Loucy (cell line): ENCODE measurements around the gene RICTOR.

Source experiments
- H2AFZ ChIP-seq: fragments of 200-600 bp; sonication (generic); 2 replicates; pipeline ENCODE4 v1.6.0; 2016; ENCODE audit warnings: antibody characterized with exemption, mild to moderate bottlenecking, low read length, moderate library complexity
- H3F3A ChIP-seq: fragments of 200-600 bp; 2 replicates; pipeline ENCODE4 v1.6.0; 2016; ENCODE audit warnings: antibody characterized with exemption, low read depth, mild to moderate bottlenecking
- H3K27me3 ChIP-seq: fragments of 200-600 bp; sonication (generic); 2 replicates; pipeline ENCODE4 v1.6.1; 2014; ENCODE audit warnings: low read length, mild to moderate bottlenecking; ENCODE audit not compliant: insufficient read depth, poor library complexity, severe bottlenecking
- H3K36me3 ChIP-seq: fragments of 200-600 bp; sonication (generic); 2 replicates; pipeline ENCODE4 v1.6.1; 2016; ENCODE audit warnings: low read length; ENCODE audit not compliant: insufficient read depth
- H3K4me1 ChIP-seq: fragments of 200-600 bp; sonication (generic); 2 replicates; pipeline ENCODE4 v1.5.1; 2014; ENCODE audit warnings: low read length, mild to moderate bottlenecking; ENCODE audit not compliant: insufficient read depth, poor library complexity, severe bottlenecking
- H3K4me2 ChIP-seq: fragments of 200-600 bp; sonication (generic); 2 replicates; pipeline ENCODE4 v1.6.0; 2014; ENCODE audit warnings: antibody characterized with exemption, low read length, low read depth, mild to moderate bottlenecking; ENCODE audit not compliant: poor library complexity, severe bottlenecking
- H3K4me3 ChIP-seq: fragments of 200-600 bp; sonication (generic); 2 replicates; pipeline ENCODE4 v1.5.1; 2014; ENCODE audit warnings: low read length, mild to moderate bottlenecking, mixed read lengths; ENCODE audit not compliant: poor library complexity, severe bottlenecking
- H3K79me2 ChIP-seq: fragments of 200-600 bp; sonication (generic); 2 replicates; pipeline ENCODE4 v1.6.1; 2014; ENCODE audit warnings: low read length; ENCODE audit not compliant: insufficient read depth
- H3K9ac ChIP-seq: fragments of 200-600 bp; sonication (generic); 2 replicates; pipeline ENCODE4 v1.6.0; 2014; ENCODE audit warnings: mild to moderate bottlenecking, low read depth, low read length, moderate library complexity; ENCODE audit not compliant: poor library complexity, severe bottlenecking
- H3K9me2 ChIP-seq: fragments of 200-600 bp; sonication (generic); replicated peaks from 2 replicates; pipeline ENCODE4 v1.6.1; 2016; ENCODE audit warnings: low read depth, low read length, mixed read lengths
- H3K9me3 ChIP-seq: fragments of 200-600 bp; sonication (generic); 2 replicates; pipeline ENCODE4 v1.6.1; 2014; ENCODE audit warnings: mild to moderate bottlenecking, antibody characterized with exemption, low read length, low read depth; ENCODE audit not compliant: insufficient read depth
- H4K20me1 ChIP-seq: fragments of 200-600 bp; sonication (generic); 2 replicates; pipeline ENCODE4 v1.6.0; 2014; ENCODE audit warnings: antibody characterized with exemption, low read length, mild to moderate bottlenecking; ENCODE audit not compliant: insufficient read depth, poor library complexity, severe bottlenecking
- EZH2phosphoT487 ChIP-seq: fragments of 200-600 bp; IDR thresholded peaks from 2 replicates; pipeline ENCODE4 v1.6.1; 2018; ENCODE audit warnings: antibody characterized with exemption, mild to moderate bottlenecking, moderate library complexity, borderline replicate concordance
- TF ChIP-seq, protein P1 (sequence below): fragments of 200-600 bp; sonication (generic); conservative IDR thresholded peaks from 2 replicates; pipeline ENCODE4 v1.5.1; 2014; ENCODE audit warnings: mild to moderate bottlenecking, antibody characterized with exemption, low read length

The RICTOR gene

DNA sequence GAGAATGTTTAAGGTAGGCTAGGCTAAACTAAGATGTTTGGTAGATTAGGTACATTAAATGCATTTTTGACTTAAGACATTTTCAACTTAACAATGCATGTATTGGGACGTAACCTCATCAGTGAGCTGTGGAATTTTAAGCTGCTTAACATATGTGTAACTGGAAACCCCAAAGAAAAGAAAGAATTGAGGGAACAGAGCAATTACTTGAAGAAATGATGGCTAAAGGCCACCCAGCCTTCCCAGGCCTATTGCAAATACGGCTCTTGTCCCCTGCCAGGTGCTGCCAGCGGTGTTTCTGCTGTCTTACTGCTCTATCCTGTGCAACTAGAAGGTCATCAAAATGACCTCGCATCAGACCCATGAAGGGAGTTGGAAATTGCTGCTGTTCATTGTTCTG, 52.0 kb downstream of the RICTOR start:
- Histone ChIP-seq H3K9me2 (no peaks in the 10 kb centered on the region), H3K4me2 (no peak overlapping the region), H3K4me3 (no peak overlapping the region), H3K9ac (no peak overlapping the region), H3K79me2 (peaks cover 79% of the 10 kb centered on the region), H3K36me3 (peaks cover 40% of the 10 kb centered on the region; the same call in 1 of the 2 replicates), H3K9me3 (no peaks in the 10 kb centered on the region; the same call in 1 of the 2 replicates), H3F3A (no peaks in the 10 kb centered on the region), H3K4me1 (peaks cover 12% of the 10 kb centered on the region), H3K27me3 (no peaks in the 10 kb centered on the region), H4K20me1 (peaks cover 61% of the 10 kb centered on the region), H2AFZ (no peak overlapping the region)
- no peak for TF ChIP-seq EZH2phosphoT487
- TF ChIP-seq, protein P1, sequence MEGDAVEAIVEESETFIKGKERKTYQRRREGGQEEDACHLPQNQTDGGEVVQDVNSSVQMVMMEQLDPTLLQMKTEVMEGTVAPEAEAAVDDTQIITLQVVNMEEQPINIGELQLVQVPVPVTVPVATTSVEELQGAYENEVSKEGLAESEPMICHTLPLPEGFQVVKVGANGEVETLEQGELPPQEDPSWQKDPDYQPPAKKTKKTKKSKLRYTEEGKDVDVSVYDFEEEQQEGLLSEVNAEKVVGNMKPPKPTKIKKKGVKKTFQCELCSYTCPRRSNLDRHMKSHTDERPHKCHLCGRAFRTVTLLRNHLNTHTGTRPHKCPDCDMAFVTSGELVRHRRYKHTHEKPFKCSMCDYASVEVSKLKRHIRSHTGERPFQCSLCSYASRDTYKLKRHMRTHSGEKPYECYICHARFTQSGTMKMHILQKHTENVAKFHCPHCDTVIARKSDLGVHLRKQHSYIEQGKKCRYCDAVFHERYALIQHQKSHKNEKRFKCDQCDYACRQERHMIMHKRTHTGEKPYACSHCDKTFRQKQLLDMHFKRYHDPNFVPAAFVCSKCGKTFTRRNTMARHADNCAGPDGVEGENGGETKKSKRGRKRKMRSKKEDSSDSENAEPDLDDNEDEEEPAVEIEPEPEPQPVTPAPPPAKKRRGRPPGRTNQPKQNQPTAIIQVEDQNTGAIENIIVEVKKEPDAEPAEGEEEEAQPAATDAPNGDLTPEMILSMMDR = no peak

DNA sequence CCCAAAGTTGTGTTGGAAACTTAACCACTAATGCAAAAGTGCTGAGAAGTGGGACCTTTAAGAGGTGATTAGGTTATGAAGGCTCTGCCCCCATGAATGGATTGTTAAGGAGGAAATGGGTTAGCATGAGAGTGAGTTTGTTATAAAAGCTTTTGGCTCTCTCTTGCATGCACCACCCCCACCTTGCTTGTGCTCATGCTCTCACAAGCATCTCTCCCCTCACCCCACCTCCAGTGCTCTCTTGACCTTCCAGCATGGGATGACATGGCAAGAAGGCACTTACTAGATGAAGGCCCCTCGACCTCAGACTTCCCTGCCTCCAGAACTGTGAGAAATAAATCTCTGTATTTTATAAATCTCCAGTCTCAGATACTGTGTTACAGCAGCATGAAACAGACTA, 52.8 kb downstream of the RICTOR start:
- H3K9ac ChIP-seq = no peak overlapping the region
- H3K4me3 ChIP-seq = no peak overlapping the region
- TF ChIP-seq, protein P1 = no peak
- H3K27me3 ChIP-seq = no peaks in the 10 kb centered on the region
- H3K36me3 ChIP-seq = peaks cover 39% of the 10 kb centered on the region; the same call in 1 of the 2 replicates
- H2AFZ ChIP-seq = no peak overlapping the region
- no peaks in the 10 kb centered on the region; the same call in 1 of the 2 replicates for H3K9me3 ChIP-seq
- peaks cover 64% of the 10 kb centered on the region for H4K20me1 ChIP-seq
- peaks cover 72% of the 10 kb centered on the region for H3K79me2 ChIP-seq
- H3K9me2 ChIP-seq = no peaks in the 10 kb centered on the region
- peaks cover 12% of the 10 kb centered on the region for H3K4me1 ChIP-seq
- peak overlapping the region; percentile 4 for H3K4me2 ChIP-seq
- H3F3A ChIP-seq = no peaks in the 10 kb centered on the region

DNA sequence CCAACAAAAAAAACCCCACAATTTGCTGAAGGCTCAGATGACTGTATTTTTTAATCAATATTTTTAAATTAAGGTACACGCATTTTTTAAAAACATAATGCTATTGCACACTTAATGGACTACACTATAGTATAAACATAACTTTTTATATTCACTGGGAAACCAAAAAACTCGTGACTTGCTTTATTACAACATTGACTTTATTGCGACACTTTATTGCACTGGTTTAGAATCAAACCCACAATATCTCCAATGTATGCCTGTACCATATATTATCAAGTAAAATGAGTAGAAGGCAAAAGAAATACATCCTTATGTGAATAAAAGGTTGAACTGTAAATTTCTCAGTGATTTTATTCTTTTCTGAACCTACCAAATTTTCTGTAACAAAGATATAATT, 53.7 kb downstream of the RICTOR start:
- H3K9me3 ChIP-seq = no peaks in the 10 kb centered on the region
- peaks cover 66% of the 10 kb centered on the region for H3K79me2 ChIP-seq
- H3K4me2 ChIP-seq = no peak overlapping the region
- H3K9me2 ChIP-seq = no peaks in the 10 kb centered on the region
- peaks cover 12% of the 10 kb centered on the region for H3K4me1 ChIP-seq
- no peaks in the 10 kb centered on the region for H3F3A ChIP-seq
- H3K9ac ChIP-seq = no peak overlapping the region
- peaks cover 33% of the 10 kb centered on the region; the same call in 1 of the 2 replicates for H3K36me3 ChIP-seq
- no peak overlapping the region for H2AFZ ChIP-seq
- peaks cover 60% of the 10 kb centered on the region for H4K20me1 ChIP-seq
- H3K27me3 ChIP-seq = no peaks in the 10 kb centered on the region
- TF ChIP-seq, protein P1 = no peak
- no peak for TF ChIP-seq EZH2phosphoT487
- H3K4me3 ChIP-seq = no peak overlapping the region
